Measurements from ENCODE around the gene KRT71.

The KRT71 gene

GRCh38 chr12:52564582-52564981, 11.6 kb upstream of the KRT71 start:
- DNase-seq (ENCODE audit: insufficient read length, low spot score) (no peak), FAIRE-seq (no peak)
- TF ChIP-seq, protein P1, sequence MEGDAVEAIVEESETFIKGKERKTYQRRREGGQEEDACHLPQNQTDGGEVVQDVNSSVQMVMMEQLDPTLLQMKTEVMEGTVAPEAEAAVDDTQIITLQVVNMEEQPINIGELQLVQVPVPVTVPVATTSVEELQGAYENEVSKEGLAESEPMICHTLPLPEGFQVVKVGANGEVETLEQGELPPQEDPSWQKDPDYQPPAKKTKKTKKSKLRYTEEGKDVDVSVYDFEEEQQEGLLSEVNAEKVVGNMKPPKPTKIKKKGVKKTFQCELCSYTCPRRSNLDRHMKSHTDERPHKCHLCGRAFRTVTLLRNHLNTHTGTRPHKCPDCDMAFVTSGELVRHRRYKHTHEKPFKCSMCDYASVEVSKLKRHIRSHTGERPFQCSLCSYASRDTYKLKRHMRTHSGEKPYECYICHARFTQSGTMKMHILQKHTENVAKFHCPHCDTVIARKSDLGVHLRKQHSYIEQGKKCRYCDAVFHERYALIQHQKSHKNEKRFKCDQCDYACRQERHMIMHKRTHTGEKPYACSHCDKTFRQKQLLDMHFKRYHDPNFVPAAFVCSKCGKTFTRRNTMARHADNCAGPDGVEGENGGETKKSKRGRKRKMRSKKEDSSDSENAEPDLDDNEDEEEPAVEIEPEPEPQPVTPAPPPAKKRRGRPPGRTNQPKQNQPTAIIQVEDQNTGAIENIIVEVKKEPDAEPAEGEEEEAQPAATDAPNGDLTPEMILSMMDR (IDR thresholded peaks at IDR 0.05; ENCODE audit: insufficient read depth, missing control alignments): no peak

- FAIRE-seq (no peak), DNase-seq (ENCODE audit: insufficient read length, low spot score) (no peak)
- TF ChIP-seq, protein P1 (IDR thresholded peaks at IDR 0.05; ENCODE audit: insufficient read depth, missing control alignments): no peak
Observed at GRCh38 chr12:52561880-52562449, 9.0 kb upstream of the KRT71 start.

- FAIRE-seq (no peak), DNase-seq (ENCODE audit: insufficient read length, low spot score) (no peak)
- TF ChIP-seq, protein P1 (IDR thresholded peaks at IDR 0.05; ENCODE audit: insufficient read depth, missing control alignments): no peak
Observed at GRCh38 chr12:52559979-52560378, 7.0 kb upstream of the KRT71 start.

DNA sequence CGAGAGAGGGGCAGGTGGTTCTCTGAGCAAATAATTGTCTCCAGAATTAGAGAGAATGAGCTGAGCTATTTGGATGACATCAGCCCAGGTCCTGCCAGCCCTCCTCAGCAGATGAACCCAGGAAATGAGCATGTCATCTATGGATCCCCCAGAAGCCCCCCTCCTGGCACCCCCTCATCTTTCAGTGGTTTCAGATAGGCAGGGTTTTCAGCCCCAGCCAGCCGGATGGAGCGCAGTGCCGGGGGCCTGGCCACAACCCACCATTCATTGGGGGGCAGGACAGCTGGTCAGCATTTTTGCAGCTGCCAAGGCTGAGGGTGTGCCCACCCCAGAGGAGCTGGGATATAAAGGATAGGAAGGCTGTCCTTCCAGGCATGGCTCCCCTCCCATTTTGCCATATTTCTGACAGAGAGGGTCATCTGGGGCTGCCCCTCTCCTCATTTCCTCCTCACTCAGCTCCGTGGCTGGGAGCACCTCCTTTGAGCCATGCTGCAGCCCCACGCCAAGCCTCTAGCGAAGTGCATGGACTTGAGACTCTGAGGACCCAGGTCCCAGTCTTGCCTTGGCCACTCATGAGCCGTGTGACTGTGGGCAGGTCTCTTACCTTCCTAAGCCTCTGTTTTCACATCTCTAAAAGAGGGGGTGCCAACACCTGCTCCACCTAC, 6.0 kb upstream of the KRT71 start:
- DNase-seq (ENCODE audit: insufficient read length, low spot score): no peak
- TF ChIP-seq, protein P1 (IDR thresholded peaks at IDR 0.05; ENCODE audit: insufficient read depth, missing control alignments): no peak
- no peak for FAIRE-seq

GRCh38 chr12:52557476-52557875, 4.5 kb upstream of the KRT71 start:
- FAIRE-seq (no peak), DNase-seq (ENCODE audit: insufficient read length, low spot score) (no peak)
- TF ChIP-seq, protein P1 (IDR thresholded peaks at IDR 0.05; ENCODE audit: insufficient read depth, missing control alignments): no peak

DNA sequence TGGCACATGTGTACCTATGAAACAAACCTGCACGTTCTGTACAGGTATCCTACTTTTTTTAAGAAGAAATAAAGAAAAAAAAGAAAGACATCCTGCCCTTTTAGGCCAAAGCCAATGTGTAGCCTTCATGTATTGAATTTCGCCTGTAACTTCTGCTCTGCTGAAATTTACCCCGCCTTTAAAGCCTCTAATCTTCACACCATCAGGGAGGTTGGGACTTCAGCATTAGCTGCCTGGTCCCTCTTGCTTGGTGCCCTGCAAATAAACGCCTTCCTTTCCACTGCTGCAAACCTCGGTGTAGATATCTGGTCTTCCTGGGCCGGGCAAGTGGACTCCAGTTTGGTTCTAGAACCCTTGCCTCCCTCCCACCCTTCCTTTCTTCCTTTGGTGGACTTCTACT, 2.6 kb upstream of the KRT71 start:
- TF ChIP-seq, protein P1 (IDR thresholded peaks at IDR 0.05; ENCODE audit: insufficient read depth, missing control alignments): no peak
- DNase-seq (ENCODE audit: insufficient read length, low spot score) (no peak), FAIRE-seq (no peak)

- FAIRE-seq: no peak
- no peak for DNase-seq (ENCODE audit: insufficient read length, low spot score)
- TF ChIP-seq, protein P1 (IDR thresholded peaks at IDR 0.05; ENCODE audit: insufficient read depth, missing control alignments): no peak
Observed at GRCh38 chr12:52552055-52552454, 890 bp downstream of the KRT71 start.

Data from D721Med (cell line).